Urinary bladder (tissue), 4 donors: ENCODE data around the gene WWC2. TPM values are rescaled to one million over a fixed set of nuclear protein-coding genes. Genes with fewer than 3 reads are reported as not detected.

Experiments used
- DNase-seq: peaks from one replicate; pipeline ENCODE4 v3.0.0-alpha.2; 2015; ENCODE audit errors: extremely low spot score
- H3K27ac ChIP-seq: one replicate; pipeline ENCODE4 v1.5.1; 2013; ENCODE audit warnings: low read depth, mild to moderate bottlenecking, moderate library complexity
- H3K36me3 ChIP-seq: one replicate; pipeline ENCODE4 v1.6.1; 2013; ENCODE audit warnings: mild to moderate bottlenecking, moderate library complexity; ENCODE audit not compliant: insufficient read depth
- H3K4me1 ChIP-seq: one replicate; pipeline ENCODE4 v1.6.1; 2013; ENCODE audit warnings: mild to moderate bottlenecking, moderate library complexity; ENCODE audit not compliant: insufficient read depth
- H3K4me3 ChIP-seq: one replicate; pipeline ENCODE4 v1.5.1; 2013; ENCODE audit warnings: low read depth, low read length
- WGBS: extraction: QIAGEN DNeasy Blood & Tissue Kit; methylation state at CpG from one replicate; pipeline ENCODE4 v1.1.7; 2013; 5-methylcytosine and 5-hydroxymethylcytosine counted together
- polyA plus RNA-seq: library from polyadenylated mRNA; stranded (reverse); fragments of 200-250 nt; gene quantifications from one replicate; pipeline ENCODE4 v1.2.3, GENCODE V29; 2013
- total RNA-seq: library from RNA; depleted of rRNA; stranded (reverse); fragments of >200 nt; gene quantifications from one replicate; pipeline ENCODE4 v1.2.3, GENCODE V29; 2014
- donor health status: healthy with polysubstance abuse.
- donor health status: healthy.

Gene WWC2
- total and polyA plus RNA-seq, 2 donors, result 10.8 to 42.0 TPM

- no peaks in the 10 kb centered on the region for H3K36me3 ChIP-seq
- WGBS, result 92% methylated on average over 7 of the region's 7 CpGs
- H3K4me1 ChIP-seq, result no peaks in the 10 kb centered on the region
- no peak for DNase-seq
- no peak overlapping the region for H3K4me3 ChIP-seq
- no peak overlapping the region for H3K27ac ChIP-seq
Observed at GRCh38 chr4:183327827-183328226, 228.8 kb downstream of the WWC2 start.

GRCh38 chr4:183328832-183329231, 229.8 kb downstream of the WWC2 start:
- no peak overlapping the region for H3K27ac ChIP-seq
- H3K4me3 ChIP-seq, result no peak overlapping the region
- no peak for DNase-seq
- 31% methylated on average over 7 of the region's 7 CpGs for WGBS
- no peaks in the 10 kb centered on the region for H3K4me1 ChIP-seq
- H3K36me3 ChIP-seq, result no peaks in the 10 kb centered on the region

DNA sequence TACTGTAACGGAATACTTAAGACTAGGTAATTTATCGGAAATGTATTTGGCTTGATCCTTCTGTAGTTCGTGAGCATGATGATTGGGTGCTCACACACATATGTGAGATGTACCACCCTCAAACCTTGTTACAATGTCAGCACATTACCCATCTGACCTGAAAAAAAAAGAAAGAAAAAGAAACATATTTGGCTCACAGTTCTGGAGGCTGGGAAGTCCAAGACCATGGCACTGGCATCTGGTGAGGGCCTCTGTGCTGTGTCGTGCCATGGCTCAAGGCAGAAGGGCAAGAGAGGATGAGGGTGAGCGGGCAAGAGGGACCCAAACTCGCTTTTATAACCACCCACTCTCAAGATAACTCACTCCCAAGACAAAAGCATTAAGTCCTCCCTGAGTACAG, 230.2 kb downstream of the WWC2 start:
- H3K4me1 ChIP-seq, result no peaks in the 10 kb centered on the region
- 90% methylated on average over 6 of the region's 6 CpGs for WGBS
- no peak for DNase-seq
- no peaks in the 10 kb centered on the region for H3K36me3 ChIP-seq
- no peak overlapping the region for H3K4me3 ChIP-seq
- no peak overlapping the region for H3K27ac ChIP-seq

DNA sequence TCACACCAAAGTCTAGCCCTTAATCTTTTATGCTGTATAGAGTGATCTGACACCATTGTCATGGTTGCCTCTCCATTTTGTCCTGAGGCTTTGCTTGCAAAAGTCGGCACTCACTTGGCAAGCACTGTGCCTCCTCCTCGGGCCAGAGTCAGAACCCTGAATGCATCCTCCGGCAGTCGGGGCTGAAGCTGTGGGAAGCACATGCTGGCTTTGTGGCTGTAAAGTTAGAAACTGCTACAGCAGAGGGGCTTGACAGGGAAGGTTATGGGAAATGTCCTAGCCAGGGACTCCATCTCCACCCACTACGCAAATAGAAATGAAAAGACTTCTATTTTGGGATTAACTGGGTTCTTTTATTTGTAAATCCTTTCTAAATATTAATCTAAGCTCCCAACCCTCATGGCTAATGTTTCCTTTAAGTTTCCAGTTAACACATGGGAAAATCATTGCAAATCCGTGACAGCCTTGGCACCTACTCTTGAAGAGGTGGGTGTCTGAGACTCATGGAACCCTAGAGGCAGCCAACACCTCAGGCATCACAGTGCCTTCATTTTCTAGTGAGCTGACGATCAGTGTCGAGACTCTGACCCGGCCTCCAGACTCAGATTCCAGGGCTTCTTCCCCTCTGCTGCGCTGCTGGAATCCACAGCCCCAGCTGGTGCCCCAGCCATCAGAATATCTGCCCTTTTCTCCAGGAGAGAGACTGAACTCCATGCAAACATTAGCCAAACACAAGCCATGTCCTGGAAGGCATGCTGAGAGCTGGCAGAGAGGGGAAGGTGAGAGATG, 231.1 kb downstream of the WWC2 start:
- Histone ChIP-seq H3K27ac (no peak overlapping the region), H3K4me1 (no peaks in the 10 kb centered on the region), H3K4me3 (no peak overlapping the region), H3K36me3 (no peaks in the 10 kb centered on the region)
- DNase-seq, result no peak
- WGBS, result 72% methylated on average over 10 of the region's 10 CpGs

DNA sequence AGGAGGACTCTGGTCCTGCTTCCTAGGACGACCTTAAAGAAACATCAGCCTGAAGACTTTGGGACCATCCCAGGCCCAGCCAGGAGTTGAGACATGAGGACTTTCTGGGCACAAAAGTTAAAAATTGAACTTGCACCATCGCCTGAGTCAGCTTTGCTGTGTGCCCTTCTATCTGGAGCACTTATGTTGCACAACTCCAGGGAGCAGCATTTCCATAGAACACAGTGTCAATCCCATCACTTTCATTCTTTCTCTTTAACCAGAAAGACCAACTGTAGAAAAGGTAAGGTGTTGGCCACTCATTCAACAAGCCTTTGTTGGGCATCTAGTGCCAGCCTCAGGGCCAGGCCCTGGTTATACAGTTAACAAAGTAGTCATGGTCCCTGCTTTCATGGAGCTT, 231.8 kb downstream of the WWC2 start:
- Histone ChIP-seq H3K4me3 (no peak overlapping the region), H3K4me1 (no peaks in the 10 kb centered on the region), H3K36me3 (no peaks in the 10 kb centered on the region), H3K27ac (no peak overlapping the region)
- no peak for DNase-seq
- WGBS, result 94% methylated on average over 2 of the region's 2 CpGs

DNA sequence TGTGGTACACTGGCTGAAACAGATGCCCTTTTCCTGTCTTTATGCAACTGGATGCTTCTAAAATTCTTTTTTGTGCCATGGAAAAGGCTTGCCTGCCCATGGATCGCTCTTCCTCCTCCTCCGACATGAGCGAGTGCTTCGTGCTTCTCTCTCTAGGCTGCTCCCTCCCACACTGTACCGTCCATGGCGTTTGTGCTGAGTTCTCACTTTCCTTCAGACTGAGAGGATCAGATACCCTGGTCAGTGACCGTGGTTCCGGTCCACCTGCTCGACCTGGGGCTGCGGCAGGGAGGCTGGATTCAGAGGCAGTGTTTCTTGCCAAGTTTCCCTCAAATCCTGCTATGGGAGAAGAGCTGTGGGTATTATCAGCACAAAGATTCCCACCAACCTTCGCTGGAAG, 233.4 kb downstream of the WWC2 start:
- Histone ChIP-seq H3K27ac (no peak overlapping the region), H3K36me3 (no peaks in the 10 kb centered on the region), H3K4me3 (no peak overlapping the region), H3K4me1 (no peaks in the 10 kb centered on the region)
- DNase-seq, result no peak
- 74% methylated on average over 11 of the region's 11 CpGs for WGBS

- no peak for DNase-seq
- 88% methylated on average over 9 of the region's 9 CpGs for WGBS
- H3K36me3 ChIP-seq, result no peaks in the 10 kb centered on the region
- H3K27ac ChIP-seq, result no peak overlapping the region
- H3K4me1 ChIP-seq, result no peaks in the 10 kb centered on the region
- H3K4me3 ChIP-seq, result no peak overlapping the region
Observed at GRCh38 chr4:183333202-183333601, 234.1 kb downstream of the WWC2 start.

- no peak overlapping the region for H3K27ac ChIP-seq
- H3K4me3 ChIP-seq, result no peak overlapping the region
- no peaks in the 10 kb centered on the region for H3K4me1 ChIP-seq
- 76% methylated on average over 6 of the region's 6 CpGs for WGBS
- H3K36me3 ChIP-seq, result no peaks in the 10 kb centered on the region
- no peak for DNase-seq
Observed at GRCh38 chr4:183333983-183334382, 234.9 kb downstream of the WWC2 start.

- no peaks in the 10 kb centered on the region for H3K4me1 ChIP-seq
- no peaks in the 10 kb centered on the region for H3K36me3 ChIP-seq
- WGBS, result 70% methylated on average over 3 of the region's 3 CpGs
- H3K4me3 ChIP-seq, result no peak overlapping the region
- H3K27ac ChIP-seq, result no peak overlapping the region
- DNase-seq, result no peak
Observed at GRCh38 chr4:183335369-183335940, 236.4 kb downstream of the WWC2 start.

DNA sequence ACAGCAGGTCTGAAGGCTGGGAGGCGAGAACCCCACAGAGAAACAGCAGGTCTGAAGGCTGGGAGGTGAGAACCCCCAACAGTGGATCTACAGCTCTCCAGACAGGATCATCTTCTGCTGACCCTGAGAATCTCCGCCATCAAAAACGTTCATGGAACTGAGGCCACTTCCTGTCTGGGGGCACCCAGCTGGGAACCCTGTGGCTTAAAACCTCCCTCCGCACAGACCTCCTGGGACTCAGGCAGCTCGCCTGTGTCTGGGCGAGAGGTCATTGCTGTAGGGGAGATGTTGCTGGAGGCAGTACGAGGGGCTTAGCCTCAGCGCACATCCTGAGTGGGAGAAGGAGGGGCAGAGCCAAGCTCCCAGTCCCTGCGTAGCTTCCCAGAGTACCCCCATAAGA, 238.3 kb downstream of the WWC2 start:
- Histone ChIP-seq H3K36me3 (no peaks in the 10 kb centered on the region), H3K4me1 (no peaks in the 10 kb centered on the region), H3K27ac (no peak overlapping the region), H3K4me3 (no peak overlapping the region)
- DNase-seq, result no peak
- 86% methylated on average over 9 of the region's 9 CpGs for WGBS

DNA sequence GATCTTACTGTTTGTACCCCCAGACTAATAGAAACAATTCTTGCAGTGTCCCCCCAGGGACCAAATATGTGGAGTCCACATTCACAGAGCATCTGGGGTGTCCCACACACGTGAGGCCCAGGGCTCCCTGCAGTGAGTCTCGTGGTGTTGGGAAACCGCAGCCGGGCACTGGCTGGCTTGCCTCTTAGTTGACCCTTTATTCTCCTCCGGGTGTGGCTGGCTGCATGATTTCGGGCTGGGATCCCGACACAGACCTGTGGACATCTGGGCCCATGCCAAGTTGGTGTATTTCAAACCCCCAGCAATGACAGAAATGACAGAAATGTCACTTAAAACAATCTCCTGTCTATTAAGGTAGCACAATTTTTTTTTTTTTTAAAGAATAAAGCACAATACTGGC, 238.8 kb downstream of the WWC2 start:
- no peak overlapping the region for H3K27ac ChIP-seq
- no peaks in the 10 kb centered on the region for H3K36me3 ChIP-seq
- 82% methylated on average over 7 of the region's 7 CpGs for WGBS
- no peaks in the 10 kb centered on the region for H3K4me1 ChIP-seq
- H3K4me3 ChIP-seq, result no peak overlapping the region
- DNase-seq, result no peak

DNA sequence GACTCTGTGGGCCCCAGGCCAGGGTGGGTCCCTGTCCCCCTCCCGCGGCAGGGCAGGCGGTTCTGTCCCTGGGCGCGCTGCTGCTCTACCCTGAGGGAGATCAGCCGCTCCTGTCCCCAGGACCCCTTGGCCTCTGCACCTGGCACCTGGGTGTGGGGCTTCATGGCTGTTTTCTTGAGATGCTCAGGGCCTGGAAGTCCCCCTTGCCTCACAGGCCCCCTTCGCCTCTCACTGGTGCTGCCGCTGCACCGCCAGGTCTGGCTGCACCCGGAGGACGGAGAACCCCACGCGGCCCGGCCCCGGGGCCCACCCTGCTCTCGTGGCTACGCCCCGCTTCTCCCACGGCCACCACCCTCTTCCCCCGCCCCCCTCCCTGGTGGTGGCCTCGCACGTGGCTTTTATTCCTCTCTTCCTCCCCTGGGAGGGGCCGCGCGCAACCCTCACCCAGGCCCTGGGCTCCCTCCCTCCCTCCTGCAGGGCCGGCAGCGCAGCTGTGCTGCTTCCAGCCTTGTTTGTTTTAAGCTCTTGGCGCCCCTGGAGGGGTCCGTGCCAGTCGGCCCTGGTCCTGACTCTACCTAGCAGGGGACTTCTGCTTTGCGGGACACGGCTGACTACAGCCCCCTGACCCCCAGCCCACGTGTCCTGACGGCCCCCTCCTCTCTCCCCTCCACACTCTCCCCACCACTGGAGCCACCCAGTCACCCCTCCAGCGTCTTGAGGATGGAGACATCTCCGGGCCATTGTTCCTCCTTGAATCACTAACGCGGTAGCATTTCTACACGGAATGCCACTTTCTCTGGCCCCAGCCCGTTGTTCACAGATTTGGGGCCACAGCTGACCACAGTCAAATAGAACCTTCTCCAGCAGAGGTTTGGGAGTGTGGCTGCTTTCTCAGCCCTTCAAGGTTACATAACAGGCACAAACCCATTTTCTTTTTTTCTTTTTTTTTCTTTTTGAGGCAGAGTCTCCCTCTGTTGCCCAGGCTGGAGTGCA, 243.8 kb downstream of the WWC2 start:
- Histone ChIP-seq H3K36me3 (no peaks in the 10 kb centered on the region), H3K4me1 (no peaks in the 10 kb centered on the region), H3K27ac (no peak overlapping the region), H3K4me3 (no peak overlapping the region)
- 22% methylated on average over 40 of the region's 40 CpGs for WGBS
- DNase-seq, result no peak

DNA sequence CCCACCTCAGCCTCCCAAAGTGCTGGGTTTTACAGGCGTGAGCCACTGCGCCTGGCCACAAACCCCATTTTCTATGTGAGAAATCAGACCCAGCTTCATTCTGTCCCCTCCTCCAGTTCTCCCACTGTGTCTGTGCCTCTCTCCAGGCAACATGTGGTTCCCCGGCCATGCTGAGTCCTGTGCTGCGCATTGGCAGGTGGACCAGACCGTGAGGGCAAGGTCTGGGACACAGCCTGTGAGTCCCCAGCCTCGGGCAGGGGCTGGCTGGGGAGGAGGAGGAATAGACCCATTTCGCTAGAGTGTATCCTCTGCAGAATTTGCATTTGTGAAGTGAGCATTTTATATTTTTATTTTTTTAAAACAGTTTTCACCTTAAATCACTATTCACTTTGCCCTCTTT, 244.7 kb downstream of the WWC2 start:
- Histone ChIP-seq H3K4me3 (no peak overlapping the region), H3K27ac (no peak overlapping the region), H3K36me3 (no peaks in the 10 kb centered on the region), H3K4me1 (no peaks in the 10 kb centered on the region)
- WGBS, result 92% methylated on average over 7 of the region's 7 CpGs
- DNase-seq, result no peak
